Sigmoid colon (tissue), 7 donors: ENCODE measurements around the gene EDNRB. TPM values are rescaled to one million over a fixed set of nuclear protein-coding genes. Genes with fewer than 3 reads are reported as not detected.
"Not testable (repeated sequence)": the region's sequence is repeated elsewhere in the genome, so short reads cannot be mapped to it uniquely, and the experiment has no call there.

Source experiments
- DNase-seq: peaks from one replicate; pipeline ENCODE4 v3.0.0-alpha.2; 2019
- H3K27ac ChIP-seq, 4 donors: fragments of 200-600 bp; sonication (generic); one replicate each; pipeline ENCODE4 v1.5.1; 2016 to 2019; ENCODE audit warnings: mild to moderate bottlenecking in 1 of 4
- H3K27me3 ChIP-seq, 3 donors: fragments of 200-600 bp; sonication (generic); one replicate each; pipeline ENCODE4 v1.5.1; 2019; ENCODE audit warnings: mild to moderate bottlenecking in 1 of 3
- H3K36me3 ChIP-seq, 4 donors: fragments of 200-600 bp; sonication (generic); one replicate each; pipeline ENCODE4 v1.5.1; 2016 to 2019
- H3K4me1 ChIP-seq, 4 donors: fragments of 200-600 bp; sonication (generic); one replicate each; pipeline ENCODE4 v1.5.1; 2017 to 2019
- H3K4me3 ChIP-seq, 4 donors: fragments of 200-600 bp; sonication (generic); one replicate each; pipeline ENCODE4 v1.5.1; 2017 to 2019; ENCODE audit warnings: mild to moderate bottlenecking in 2 of 4, moderate library complexity in 1 of 4
- H3K9me3 ChIP-seq, 4 donors: fragments of 200-600 bp in 3 of 4; sonication (generic) in 3 of 4; one replicate each; pipeline versions ENCODE4 v1.5.1 to v1.6.1; 2013 to 2019
- EP300 ChIP-seq, 4 donors: sonication (generic); formaldehyde crosslinking; IDR thresholded peaks; one replicate each; pipeline ENCODE4 v1.6.1; 2017; ENCODE audit warnings: antibody characterized with exemption in 4 of 4
- POLR2A ChIP-seq, 2 donors: fragments of 450-650 bp; IDR thresholded peaks; one replicate each; pipeline ENCODE4 v1.6.1; 2016; ENCODE audit warnings: antibody characterized with exemption in 2 of 2, mild to moderate bottlenecking in 2 of 2, moderate library complexity in 2 of 2
- POLR2AphosphoS5 ChIP-seq, 4 donors: sonication (generic); formaldehyde crosslinking; IDR thresholded peaks; one replicate each; pipeline ENCODE4 v1.6.1; 2017; ENCODE audit warnings: antibody characterized with exemption in 4 of 4
- WGBS, 2 donors: extraction: QIAGEN DNeasy Blood & Tissue Kit; methylation state at CpG; one replicate each; pipeline ENCODE4 v1.1.7; 2013; 5-methylcytosine and 5-hydroxymethylcytosine counted together
- intact Hi-C: fragments of 100-400 bp; cut with DNase I; formaldehyde crosslinking; loops from one replicate; pipeline ENCODE4 v1.15.1; 2023
- polyA plus RNA-seq, 3 donors: library from polyadenylated mRNA; stranded (reverse); fragments of 200-250 nt; gene quantifications; one replicate each; pipeline ENCODE4 v1.2.3, GENCODE V29; 2013
- small RNA-seq, 3 donors: library from RNA; depleted of rRNA; stranded (forward); fragments of <200 nt; gene quantifications; one replicate each; pipeline ENCODE3, GENCODE V24; 2016
- total RNA-seq, 4 donors: library from RNA; depleted of rRNA; stranded (reverse); fragments of >200 nt; gene quantifications; one replicate each; pipeline ENCODE4 v1.1.0, GENCODE V29; 2016
- TF ChIP-seq, protein P1 (sequence below), 4 experiments: fragments of 450-650 bp in 3 of 4; fragments of 200-600 bp in 1 of 4; IDR thresholded peaks; one replicate each; pipeline ENCODE4 v1.5.1; 2016 to 2019; ENCODE audit warnings: antibody characterized with exemption in 4 of 4, mild to moderate bottlenecking in 3 of 4, moderate library complexity in 2 of 4
- donor health status: healthy with polysubstance abuse.
- donor health status: Bipolar disorder and iron deficiency.
- donor health status: healthy.

Gene EDNRB
- total and polyA plus RNA-seq, 7 donors: 1.6 to 17.6 (median 14.9) TPM

DNA sequence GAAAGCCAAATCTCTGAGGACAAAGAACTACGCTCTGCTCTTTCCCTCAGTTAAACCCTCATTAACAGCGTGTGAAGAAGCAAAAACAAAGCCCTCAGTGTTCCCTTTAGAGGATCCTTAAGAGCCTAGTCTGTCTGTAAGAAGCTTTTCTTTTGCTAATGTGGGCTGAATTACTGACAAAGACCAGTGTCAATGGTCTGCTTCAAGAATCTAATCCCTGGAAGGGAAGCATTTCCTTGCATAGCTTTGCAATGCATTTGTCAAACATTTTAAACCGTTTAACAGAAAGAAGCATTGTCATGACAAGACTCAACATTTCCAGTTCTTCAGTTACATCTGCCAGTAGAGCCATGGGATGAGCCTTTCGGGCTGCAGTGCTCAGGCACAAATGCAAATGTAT is 64.9 kb downstream of the EDNRB start:
- WGBS, 2 donors: 61 to 64% methylated on average over 4 of the region's 4 CpGs
- H3K4me1 ChIP-seq: no peaks in the 10 kb centered on the region
- H3K27ac ChIP-seq: no peak overlapping the region
- intact Hi-C loops: no loop called here
- H3K4me3 ChIP-seq: no peak overlapping the region
- no peaks in the 10 kb centered on the region for H3K9me3 ChIP-seq
- DNase-seq: no peak
- TF ChIP-seq, protein P1, sequence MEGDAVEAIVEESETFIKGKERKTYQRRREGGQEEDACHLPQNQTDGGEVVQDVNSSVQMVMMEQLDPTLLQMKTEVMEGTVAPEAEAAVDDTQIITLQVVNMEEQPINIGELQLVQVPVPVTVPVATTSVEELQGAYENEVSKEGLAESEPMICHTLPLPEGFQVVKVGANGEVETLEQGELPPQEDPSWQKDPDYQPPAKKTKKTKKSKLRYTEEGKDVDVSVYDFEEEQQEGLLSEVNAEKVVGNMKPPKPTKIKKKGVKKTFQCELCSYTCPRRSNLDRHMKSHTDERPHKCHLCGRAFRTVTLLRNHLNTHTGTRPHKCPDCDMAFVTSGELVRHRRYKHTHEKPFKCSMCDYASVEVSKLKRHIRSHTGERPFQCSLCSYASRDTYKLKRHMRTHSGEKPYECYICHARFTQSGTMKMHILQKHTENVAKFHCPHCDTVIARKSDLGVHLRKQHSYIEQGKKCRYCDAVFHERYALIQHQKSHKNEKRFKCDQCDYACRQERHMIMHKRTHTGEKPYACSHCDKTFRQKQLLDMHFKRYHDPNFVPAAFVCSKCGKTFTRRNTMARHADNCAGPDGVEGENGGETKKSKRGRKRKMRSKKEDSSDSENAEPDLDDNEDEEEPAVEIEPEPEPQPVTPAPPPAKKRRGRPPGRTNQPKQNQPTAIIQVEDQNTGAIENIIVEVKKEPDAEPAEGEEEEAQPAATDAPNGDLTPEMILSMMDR (IDR thresholded peaks at IDR 0.05): no peak
- TF ChIP-seq EP300 (IDR thresholded peaks at IDR 0.05) (no peak), POLR2A (IDR thresholded peaks at IDR 0.05) (no peak), POLR2AphosphoS5 (IDR thresholded peaks at IDR 0.05) (no peak)
- H3K27me3 ChIP-seq: no peaks in the 10 kb centered on the region
- no peaks in the 10 kb centered on the region for H3K36me3 ChIP-seq

DNA sequence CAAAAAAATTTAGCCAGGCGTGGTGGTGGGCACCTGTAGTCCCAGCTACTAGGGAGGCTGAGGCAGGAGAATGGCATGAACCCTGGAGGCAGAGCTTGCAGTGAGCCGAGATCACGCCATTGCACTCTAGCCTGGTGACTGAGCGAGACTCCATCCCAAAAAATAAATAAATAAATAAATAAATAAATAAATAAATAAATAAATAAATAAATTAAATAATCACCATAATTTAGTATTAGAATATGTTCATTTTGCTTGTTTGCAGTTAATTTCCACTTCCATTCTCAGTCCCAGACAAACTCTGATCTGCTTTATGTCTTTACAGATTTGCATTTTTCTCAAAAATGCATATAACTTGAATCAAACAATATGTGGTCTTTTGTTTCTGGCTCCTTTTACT is 70.6 kb downstream of the EDNRB start:
- H3K27ac ChIP-seq, DNase-seq, H3K36me3 ChIP-seq, intact Hi-C loops, H3K9me3 ChIP-seq, H3K27me3 ChIP-seq, H3K4me1 ChIP-seq, H3K4me3 ChIP-seq: not testable (repeated sequence)
- 89 to 93% methylated on average over 4 of the region's 4 CpGs for WGBS, 2 donors

DNA sequence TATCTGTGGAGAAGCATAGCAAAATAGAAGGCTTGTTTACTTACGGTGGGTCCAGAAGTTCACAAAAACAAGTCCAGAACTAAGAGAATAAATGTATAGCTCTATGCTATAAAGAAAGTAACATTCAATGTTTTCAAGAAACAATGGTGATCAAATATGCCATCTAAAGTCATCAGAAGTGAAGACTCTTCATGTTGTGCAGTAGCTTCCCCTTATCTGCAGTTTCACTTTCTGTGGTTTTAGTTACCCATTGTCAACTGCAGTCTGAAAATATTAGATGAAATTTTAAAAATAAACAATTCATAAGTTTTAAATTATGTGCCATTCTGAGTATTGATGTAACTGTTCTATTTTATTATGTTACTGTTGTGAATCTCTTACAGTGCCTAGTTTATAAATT is 72.5 kb downstream of the EDNRB start:
- no peaks in the 10 kb centered on the region for H3K27me3 ChIP-seq
- no peak overlapping the region for H3K27ac ChIP-seq
- no peaks in the 10 kb centered on the region for H3K36me3 ChIP-seq
- H3K4me1 ChIP-seq: no peaks in the 10 kb centered on the region
- WGBS, 2 donors: 88 to 97% methylated on average over 1 of the region's 1 CpG
- TF ChIP-seq, protein P1 (IDR thresholded peaks at IDR 0.05): no peak
- TF ChIP-seq EP300 (IDR thresholded peaks at IDR 0.05) (no peak), POLR2AphosphoS5 (IDR thresholded peaks at IDR 0.05) (no peak), POLR2A (IDR thresholded peaks at IDR 0.05) (no peak)
- H3K9me3 ChIP-seq: no peaks in the 10 kb centered on the region
- intact Hi-C loops: no loop called here
- no peak for DNase-seq
- no peak overlapping the region for H3K4me3 ChIP-seq

Small RNA genes within 50 kb of the gene (small RNA-seq; reads per million reads assigned to genes)
- gene RN7SL810P: 0 reads per million in 3 donors

Other genes starting within 250 kb of the EDNRB start
- gene SLAIN1, start 221.1 kb downstream of the EDNRB start, total RNA-seq: 10 to 100 TPM in 3 of 4 donors, 1 to 10 TPM in 1; 6.5 to 19.3 (median 13.0) TPM
- 1 to 10 TPM in 2 of 3 donors, under 1 TPM in 1; 0.69 to 4.9 (median 2.4) TPM for gene SLAIN1, start 221.1 kb downstream of the EDNRB start, polyA plus RNA-seq